Activated naive CD8-positive, alpha-beta T cell treated with anti-CD3 and anti-CD28 coated beads, Interleukin-2, amount 50 U/mL, for 24 hours (primary cell): Measurements from ENCODE around the gene CAPN9.

ENCODE experiments used
- ATAC-seq: fragments of 150-1000 bp; cut with Tn5 transposase; one replicate; pipeline ENCODE4 v1.10.0; 2021
- DNase-seq: peaks from one replicate; pipeline ENCODE4 v3.0.0; 2021
- H3K27ac Mint-ChIP-seq: one replicate; pipeline ENCODE4 v1.8.0; 2021; ENCODE audit warnings: mild to moderate bottlenecking, mixed read lengths
- H3K27me3 Mint-ChIP-seq: one replicate; pipeline ENCODE4 v1.8.0; 2021; ENCODE audit warnings: mixed read lengths
- H3K36me3 Mint-ChIP-seq: one replicate; pipeline ENCODE4 v1.8.0; 2021; ENCODE audit warnings: low read depth, mixed read lengths
- H3K4me1 Mint-ChIP-seq: one replicate; pipeline ENCODE4 v1.8.0; 2021; ENCODE audit warnings: mixed read lengths
- H3K4me3 Mint-ChIP-seq: one replicate; pipeline ENCODE4 v1.8.0; 2021; ENCODE audit warnings: mild to moderate bottlenecking, moderate library complexity, mixed read lengths
- H3K9me3 Mint-ChIP-seq: one replicate; pipeline ENCODE4 v1.8.0; 2021; ENCODE audit warnings: mixed read lengths

Gene CAPN9

DNA sequence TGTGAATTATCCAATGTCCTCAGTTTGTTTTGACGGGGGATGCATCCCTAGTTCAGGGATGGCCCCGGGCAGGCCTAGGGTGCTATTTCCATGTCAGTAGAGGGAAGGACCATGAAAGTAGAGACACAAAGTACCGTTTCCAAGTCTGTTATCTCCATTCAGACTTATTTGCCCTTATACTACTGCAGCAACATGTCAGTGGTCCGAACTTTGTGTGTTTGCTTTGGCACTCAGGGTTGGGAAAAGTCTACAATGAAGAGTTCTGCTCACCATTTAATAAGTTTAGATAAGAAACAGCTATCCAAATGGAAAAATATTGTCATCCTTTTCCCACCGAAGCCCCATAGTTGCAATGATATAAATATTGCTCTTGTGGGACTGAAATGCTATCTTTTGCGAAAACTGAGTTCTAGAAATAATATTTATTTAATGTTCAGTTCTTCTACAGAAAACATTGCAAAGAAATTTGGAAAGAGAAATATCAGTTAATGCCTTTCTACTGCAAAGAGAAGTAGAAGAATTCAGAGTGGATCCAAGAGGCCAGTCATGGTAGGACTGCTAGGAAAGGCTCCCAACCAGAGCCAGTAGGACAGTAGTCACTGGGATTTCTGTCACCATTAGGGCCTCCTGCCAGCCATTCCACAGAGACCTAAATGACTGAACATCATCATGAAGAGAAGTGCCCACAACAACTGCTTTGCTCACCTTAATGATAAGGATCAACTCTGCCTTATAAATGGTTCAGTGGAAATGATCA is 21.8 kb upstream of the CAPN9 start:
- peaks cover 3% of the 10 kb centered on the region for H3K27me3 Mint-ChIP-seq
- DNase-seq = no peak
- H3K27ac Mint-ChIP-seq = no peak overlapping the region
- ATAC-seq = no peak
- no peak overlapping the region for H3K4me3 Mint-ChIP-seq
- H3K36me3 Mint-ChIP-seq = peaks cover 2% of the 10 kb centered on the region
- H3K9me3 Mint-ChIP-seq = peaks cover 5% of the 10 kb centered on the region
- H3K4me1 Mint-ChIP-seq = no peaks in the 10 kb centered on the region

DNA sequence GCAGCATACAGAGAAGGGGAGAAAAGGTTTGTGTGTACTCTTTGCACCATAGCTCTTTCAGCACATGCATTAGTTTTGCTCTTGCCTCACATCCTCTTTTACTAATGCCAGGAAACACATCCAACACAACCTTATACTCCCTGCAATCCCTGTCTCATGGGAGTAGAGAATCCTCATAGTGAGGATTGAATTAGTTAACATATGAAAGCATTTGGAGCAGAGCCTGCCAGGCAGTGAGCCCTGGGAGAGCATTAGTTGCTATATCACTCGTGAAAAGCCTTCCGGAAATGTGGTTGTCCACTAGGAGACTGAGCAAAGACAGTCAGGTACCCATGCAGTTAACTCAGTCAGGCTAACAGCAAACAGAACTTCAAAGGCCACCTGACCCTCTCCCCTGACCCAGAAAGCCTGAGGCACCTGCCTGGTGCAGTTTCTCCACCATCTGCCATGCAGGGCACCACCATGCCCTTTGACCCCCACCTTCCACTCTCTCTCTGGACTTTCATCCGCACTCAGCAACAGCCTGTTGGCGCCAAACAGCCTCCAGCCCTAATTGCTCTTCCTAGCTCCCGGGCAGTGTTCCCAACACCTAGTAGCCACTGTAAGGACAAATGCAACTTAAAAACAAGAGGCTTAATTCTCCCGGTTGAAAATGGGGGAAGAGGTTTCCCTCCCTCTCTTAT is 18.3 kb upstream of the CAPN9 start:
- no peaks in the 10 kb centered on the region for H3K36me3 Mint-ChIP-seq
- no peak for ATAC-seq

DNA sequence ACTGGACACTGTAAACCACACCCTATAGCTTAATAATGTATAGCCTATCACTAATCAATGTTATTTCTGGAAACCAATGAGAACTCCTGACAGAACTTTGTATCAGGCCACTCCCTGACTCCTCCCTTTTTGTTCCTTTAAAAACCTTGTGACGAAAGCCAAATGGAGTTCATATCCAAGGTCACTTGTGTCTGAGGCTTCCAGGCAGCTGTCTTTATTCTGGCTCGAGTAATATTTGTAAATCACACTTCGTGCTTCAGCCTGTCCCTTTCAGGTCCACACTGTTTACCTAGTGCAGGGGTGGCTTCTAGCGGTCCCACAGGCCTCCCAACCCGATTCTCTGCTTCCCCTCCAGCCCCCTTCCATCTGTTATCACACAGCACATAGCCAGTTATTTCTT is 16.2 kb upstream of the CAPN9 start:
- H3K36me3 Mint-ChIP-seq = no peaks in the 10 kb centered on the region
- H3K27ac Mint-ChIP-seq = no peak overlapping the region
- H3K4me3 Mint-ChIP-seq = no peak overlapping the region
- H3K27me3 Mint-ChIP-seq = peaks cover 3% of the 10 kb centered on the region
- H3K9me3 Mint-ChIP-seq = no peaks in the 10 kb centered on the region
- no peak for DNase-seq
- ATAC-seq = no peak
- no peaks in the 10 kb centered on the region for H3K4me1 Mint-ChIP-seq

More for the DNA sequence above, 18.3 kb upstream of the CAPN9 start:
- Mint-ChIP-seq H3K27ac (no peak overlapping the region), H3K9me3 (no peaks in the 10 kb centered on the region), H3K27me3 (no peaks in the 10 kb centered on the region), H3K4me3 (no peak overlapping the region), H3K4me1 (no peaks in the 10 kb centered on the region)
- no peak for DNase-seq

DNA sequence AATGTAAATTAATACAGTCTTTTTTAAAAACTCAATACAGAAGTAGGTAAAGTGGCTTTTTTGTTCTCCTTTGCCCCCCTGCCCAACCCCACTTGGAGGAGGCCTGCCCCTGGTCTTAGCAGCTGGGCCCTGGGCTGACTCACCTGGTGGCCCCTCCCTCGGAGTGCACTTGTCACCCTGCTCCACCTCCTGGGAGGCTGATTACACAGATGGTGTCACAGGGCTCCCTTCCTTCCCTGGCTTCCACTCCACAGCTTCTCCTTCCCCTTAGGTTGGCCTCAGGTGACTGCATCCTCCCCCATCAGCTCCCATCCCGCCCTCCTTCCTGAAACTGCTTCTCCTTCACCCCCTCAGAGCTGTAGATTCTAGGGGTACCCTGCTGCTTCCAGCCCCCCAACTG is 11.7 kb upstream of the CAPN9 start:
- Mint-ChIP-seq H3K4me3 (no peak overlapping the region), H3K36me3 (no peaks in the 10 kb centered on the region), H3K27ac (no peak overlapping the region), H3K4me1 (no peaks in the 10 kb centered on the region), H3K9me3 (peaks cover 3% of the 10 kb centered on the region), H3K27me3 (peaks cover 9% of the 10 kb centered on the region)
- no peak for DNase-seq
- no peak for ATAC-seq

DNA sequence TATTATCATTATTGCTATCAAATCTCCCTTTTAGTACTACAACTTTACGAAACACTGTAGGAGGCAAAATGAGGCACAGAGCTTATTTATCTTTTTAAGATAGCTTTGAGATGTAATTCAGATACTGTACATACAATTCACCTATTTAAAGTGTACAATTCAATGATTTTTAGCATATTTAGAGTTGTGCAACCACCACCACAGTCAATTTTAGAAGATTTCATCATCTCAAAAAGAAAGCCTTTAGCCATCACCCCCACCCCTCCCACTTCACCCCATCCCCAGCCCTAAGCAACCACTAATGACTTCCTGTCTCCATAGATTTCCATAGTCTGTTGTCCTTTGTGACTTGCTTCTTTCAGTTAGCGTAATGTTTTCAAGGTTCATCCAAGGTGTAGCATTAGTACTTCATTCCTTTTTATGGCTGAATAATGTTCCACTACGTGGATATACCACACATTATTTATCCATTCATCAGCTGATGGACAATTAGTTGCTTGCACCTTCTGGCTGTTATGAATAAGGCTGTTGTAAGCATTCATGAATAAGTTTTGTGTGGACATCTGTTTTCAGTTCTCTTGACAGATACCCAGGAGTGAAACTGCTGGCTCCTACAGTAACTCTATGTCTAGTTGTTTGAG is 9.4 kb upstream of the CAPN9 start:
- H3K27me3 Mint-ChIP-seq = peaks cover 9% of the 10 kb centered on the region
- DNase-seq (no peak), ATAC-seq (no peak)
- peaks cover 3% of the 10 kb centered on the region for H3K9me3 Mint-ChIP-seq
- H3K4me1 Mint-ChIP-seq = no peaks in the 10 kb centered on the region
- no peaks in the 10 kb centered on the region for H3K36me3 Mint-ChIP-seq
- no peak overlapping the region for H3K4me3 Mint-ChIP-seq
- H3K27ac Mint-ChIP-seq = no peak overlapping the region

GRCh38 chr1:230739564-230740290 is 7.5 kb upstream of the CAPN9 start:
- DNase-seq = no peak
- no peaks in the 10 kb centered on the region for H3K36me3 Mint-ChIP-seq
- H3K4me1 Mint-ChIP-seq = no peaks in the 10 kb centered on the region
- no peak for ATAC-seq
- no peak overlapping the region for H3K27ac Mint-ChIP-seq
- H3K27me3 Mint-ChIP-seq = peaks cover 9% of the 10 kb centered on the region
- no peak overlapping the region for H3K4me3 Mint-ChIP-seq
- peaks cover 3% of the 10 kb centered on the region for H3K9me3 Mint-ChIP-seq

GRCh38 chr1:230743899-230744298 is 3.3 kb upstream of the CAPN9 start:
- H3K27ac Mint-ChIP-seq = no peak overlapping the region
- H3K4me1 Mint-ChIP-seq = no peaks in the 10 kb centered on the region
- DNase-seq (no peak), ATAC-seq (no peak)
- no peak overlapping the region for H3K4me3 Mint-ChIP-seq
- peaks cover 4% of the 10 kb centered on the region for H3K27me3 Mint-ChIP-seq
- no peaks in the 10 kb centered on the region for H3K36me3 Mint-ChIP-seq
- no peaks in the 10 kb centered on the region for H3K9me3 Mint-ChIP-seq

DNA sequence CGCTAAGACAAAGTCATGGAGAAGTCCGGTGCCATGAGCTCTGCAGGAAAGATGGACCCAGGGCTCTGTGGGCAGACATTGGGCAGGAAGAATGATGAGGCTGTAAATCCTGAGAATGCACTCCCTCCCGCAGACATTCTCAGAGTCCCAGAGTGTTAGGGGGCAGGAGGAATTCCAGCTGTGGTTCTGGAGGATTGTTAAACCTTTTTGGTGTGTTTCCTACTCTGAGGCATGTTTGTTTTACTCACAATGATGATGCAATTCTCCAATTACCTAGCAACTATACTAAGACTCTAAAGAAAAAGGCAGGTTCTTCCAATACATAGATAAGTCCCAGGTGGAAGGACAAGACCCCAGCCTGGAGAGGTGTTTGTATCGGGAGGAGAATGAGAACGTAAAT is 2.8 kb upstream of the CAPN9 start:
- Mint-ChIP-seq H3K9me3 (no peaks in the 10 kb centered on the region), H3K27me3 (peaks cover 3% of the 10 kb centered on the region), H3K4me1 (no peaks in the 10 kb centered on the region), H3K27ac (no peak overlapping the region), H3K4me3 (no peak overlapping the region), H3K36me3 (no peaks in the 10 kb centered on the region)
- no peak for DNase-seq
- no peak for ATAC-seq

DNA sequence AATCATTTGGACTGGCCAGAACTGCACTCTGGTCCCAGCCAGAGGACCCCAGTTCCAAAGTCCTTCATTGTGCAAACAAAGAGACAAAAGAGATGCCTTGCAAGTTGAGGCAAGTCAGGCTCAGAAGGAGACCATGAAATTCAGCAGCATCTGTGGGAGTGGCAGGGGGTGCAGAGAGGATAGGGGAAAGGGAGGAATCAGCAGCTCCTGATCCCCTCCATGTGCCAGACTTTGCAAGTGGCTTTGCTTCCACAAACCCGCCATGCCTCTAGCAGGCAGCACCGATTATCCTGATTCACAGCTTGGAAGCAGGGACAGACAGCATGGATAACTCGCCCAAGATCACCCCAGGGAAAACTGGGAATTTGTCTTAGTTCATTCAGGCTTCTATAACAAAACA is 2.1 kb upstream of the CAPN9 start:
- Mint-ChIP-seq H3K4me1 (no peaks in the 10 kb centered on the region), H3K4me3 (no peak overlapping the region), H3K27ac (no peak overlapping the region), H3K36me3 (no peaks in the 10 kb centered on the region), H3K27me3 (peaks cover 3% of the 10 kb centered on the region), H3K9me3 (no peaks in the 10 kb centered on the region)
- DNase-seq = no peak
- no peak for ATAC-seq

DNA sequence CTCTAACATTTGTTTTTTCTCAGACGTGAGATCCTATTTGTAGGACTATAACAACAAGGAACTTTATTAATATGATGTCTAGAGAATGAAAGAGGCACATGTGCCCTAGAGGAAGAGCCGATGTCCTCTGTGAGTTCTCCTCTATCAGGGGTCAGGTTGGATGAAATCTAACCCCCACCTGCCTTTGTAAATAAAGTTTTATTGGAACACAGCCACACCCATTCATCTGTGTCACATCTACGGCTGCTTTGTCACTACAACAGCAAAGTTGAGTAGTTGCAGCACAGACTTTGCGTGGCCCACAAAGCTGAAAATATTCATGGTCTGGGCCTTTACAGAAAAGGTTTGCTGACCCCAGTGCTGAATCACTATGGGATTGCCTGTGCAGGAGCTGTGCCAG is 571 bp upstream of the CAPN9 start:
- no peaks in the 10 kb centered on the region for H3K27me3 Mint-ChIP-seq
- no peak for DNase-seq
- H3K27ac Mint-ChIP-seq = no peak overlapping the region
- ATAC-seq = no peak
- no peaks in the 10 kb centered on the region for H3K36me3 Mint-ChIP-seq
- no peak overlapping the region for H3K4me3 Mint-ChIP-seq
- H3K4me1 Mint-ChIP-seq = no peaks in the 10 kb centered on the region
- no peaks in the 10 kb centered on the region for H3K9me3 Mint-ChIP-seq

- H3K4me1 Mint-ChIP-seq = no peaks in the 10 kb centered on the region
- H3K27me3 Mint-ChIP-seq = no peaks in the 10 kb centered on the region
- no peak overlapping the region for H3K27ac Mint-ChIP-seq
- H3K4me3 Mint-ChIP-seq = no peak overlapping the region
- no peaks in the 10 kb centered on the region for H3K36me3 Mint-ChIP-seq
- DNase-seq = no peak
- ATAC-seq = peak; percentile 30
- no peaks in the 10 kb centered on the region for H3K9me3 Mint-ChIP-seq
These were observed 957 bp downstream of the CAPN9 start for GRCh38 chr1:230747890-230748800.

GRCh38 chr1:230749150-230749549 is 2.0 kb downstream of the CAPN9 start:
- Mint-ChIP-seq H3K36me3 (no peaks in the 10 kb centered on the region), H3K27me3 (no peaks in the 10 kb centered on the region), H3K4me3 (no peak overlapping the region), H3K27ac (no peak overlapping the region), H3K9me3 (no peaks in the 10 kb centered on the region), H3K4me1 (no peaks in the 10 kb centered on the region)
- ATAC-seq (no peak), DNase-seq (no peak)

- ATAC-seq = no peak
- Mint-ChIP-seq H3K4me3 (no peak overlapping the region), H3K27ac (no peak overlapping the region), H3K27me3 (no peaks in the 10 kb centered on the region), H3K9me3 (no peaks in the 10 kb centered on the region), H3K4me1 (no peaks in the 10 kb centered on the region), H3K36me3 (no peaks in the 10 kb centered on the region)
- no peak for DNase-seq
These were observed 2.4 kb downstream of the CAPN9 start for GRCh38 chr1:230749635-230750034.

- Mint-ChIP-seq H3K36me3 (no peaks in the 10 kb centered on the region), H3K27me3 (no peaks in the 10 kb centered on the region), H3K27ac (no peak overlapping the region), H3K9me3 (no peaks in the 10 kb centered on the region), H3K4me3 (no peak overlapping the region), H3K4me1 (no peaks in the 10 kb centered on the region)
- DNase-seq (no peak), ATAC-seq (no peak)
These were observed 3.4 kb downstream of the CAPN9 start for GRCh38 chr1:230750576-230750975.
